ENCODE measurements around the gene ARSI.

- TF ChIP-seq CTCF (conservative IDR thresholded peaks at IDR 0.05) (no peak), ZFX (IDR thresholded peaks at IDR 0.05) (no peak)
These were observed 41.5 kb downstream of the ARSI start for GRCh38 chr5:150261231-150261630.
